ENCODE data around the gene RPL18. TPM values are rescaled to one million over a fixed set of nuclear protein-coding genes. Genes with fewer than 3 reads are reported as not detected.

RPL18 gene
- total and polyA plus RNA-seq, 9 of the 15 experiments (the other 6 are each of a cell fraction or from before 2014, with no cell fraction given), result 312 to 2,635 (median 1,653) TPM

GRCh38 chr19:48637948-48638830, 19.2 kb upstream of the RPL18 start (continued):
- TF ChIP-seq, protein P1, sequence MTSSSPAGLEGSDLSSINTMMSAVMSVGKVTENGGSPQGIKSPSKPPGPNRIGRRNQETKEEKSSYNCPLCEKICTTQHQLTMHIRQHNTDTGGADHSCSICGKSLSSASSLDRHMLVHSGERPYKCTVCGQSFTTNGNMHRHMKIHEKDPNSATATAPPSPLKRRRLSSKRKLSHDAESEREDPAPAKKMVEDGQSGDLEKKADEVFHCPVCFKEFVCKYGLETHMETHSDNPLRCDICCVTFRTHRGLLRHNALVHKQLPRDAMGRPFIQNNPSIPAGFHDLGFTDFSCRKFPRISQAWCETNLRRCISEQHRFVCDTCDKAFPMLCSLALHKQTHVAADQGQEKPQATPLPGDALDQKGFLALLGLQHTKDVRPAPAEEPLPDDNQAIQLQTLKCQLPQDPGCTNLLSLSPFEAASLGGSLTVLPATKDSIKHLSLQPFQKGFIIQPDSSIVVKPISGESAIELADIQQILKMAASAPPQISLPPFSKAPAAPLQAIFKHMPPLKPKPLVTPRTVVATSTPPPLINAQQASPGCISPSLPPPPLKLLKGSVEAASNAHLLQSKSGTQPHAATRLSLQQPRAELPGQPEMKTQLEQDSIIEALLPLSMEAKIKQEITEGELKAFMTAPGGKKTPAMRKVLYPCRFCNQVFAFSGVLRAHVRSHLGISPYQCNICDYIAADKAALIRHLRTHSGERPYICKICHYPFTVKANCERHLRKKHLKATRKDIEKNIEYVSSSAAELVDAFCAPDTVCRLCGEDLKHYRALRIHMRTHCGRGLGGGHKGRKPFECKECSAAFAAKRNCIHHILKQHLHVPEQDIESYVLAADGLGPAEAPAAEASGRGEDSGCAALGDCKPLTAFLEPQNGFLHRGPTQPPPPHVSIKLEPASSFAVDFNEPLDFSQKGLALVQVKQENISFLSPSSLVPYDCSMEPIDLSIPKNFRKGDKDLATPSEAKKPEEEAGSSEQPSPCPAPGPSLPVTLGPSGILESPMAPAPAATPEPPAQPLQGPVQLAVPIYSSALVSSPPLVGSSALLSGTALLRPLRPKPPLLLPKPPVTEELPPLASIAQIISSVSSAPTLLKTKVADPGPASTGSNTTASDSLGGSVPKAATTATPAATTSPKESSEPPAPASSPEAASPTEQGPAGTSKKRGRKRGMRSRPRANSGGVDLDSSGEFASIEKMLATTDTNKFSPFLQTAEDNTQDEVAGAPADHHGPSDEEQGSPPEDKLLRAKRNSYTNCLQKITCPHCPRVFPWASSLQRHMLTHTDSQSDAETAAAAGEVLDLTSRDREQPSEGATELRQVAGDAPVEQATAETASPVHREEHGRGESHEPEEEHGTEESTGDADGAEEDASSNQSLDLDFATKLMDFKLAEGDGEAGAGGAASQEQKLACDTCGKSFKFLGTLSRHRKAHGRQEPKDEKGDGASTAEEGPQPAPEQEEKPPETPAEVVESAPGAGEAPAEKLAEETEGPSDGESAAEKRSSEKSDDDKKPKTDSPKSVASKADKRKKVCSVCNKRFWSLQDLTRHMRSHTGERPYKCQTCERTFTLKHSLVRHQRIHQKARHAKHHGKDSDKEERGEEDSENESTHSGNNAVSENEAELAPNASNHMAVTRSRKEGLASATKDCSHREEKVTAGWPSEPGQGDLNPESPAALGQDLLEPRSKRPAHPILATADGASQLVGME (CRISPR knock-in tag; IDR thresholded peaks at IDR 0.05), result no peak
- TF ChIP-seq ATF6 (CRISPR knock-in tag; IDR thresholded peaks at IDR 0.05) (no peak), RBFOX2 (IDR thresholded peaks at IDR 0.05; ENCODE audit: low read depth, low read length) (no peak; the same call in none of the 2 replicates), LARP7 (IDR thresholded peaks at IDR 0.05) (peak; percentile 93), PHF8 (IDR thresholded peaks at IDR 0.05; ENCODE audit: borderline replicate concordance, low read length) (peak; percentile 6; the same call in 1 of the 2 replicates), RBM14 (IDR thresholded peaks at IDR 0.05; ENCODE audit: borderline replicate concordance, insufficient read depth, low read depth, low read length) (no peak), FOXK1 (CRISPR knock-in tag; IDR thresholded peaks at IDR 0.05; ENCODE audit: borderline replicate concordance) (no peak), CTCF (IDR thresholded peaks at IDR 0.05 in 2 of 3, conservative IDR thresholded peaks at IDR 0.05 in 1 of 3; ENCODE audit: insufficient read depth in 2 of 3, low read depth in 1 of 3, low read length in 3 of 3) (peak; percentile 1 to 9 (median 7); a peak in 2 of 6 replicates), NR3C1 (CRISPR knock-in tag; IDR thresholded peaks at IDR 0.05) (no peak), ZNF589 (CRISPR knock-in tag; IDR thresholded peaks at IDR 0.05; ENCODE audit: low read depth) (no peak), U2AF1 (optimal IDR thresholded peaks at IDR 0.05; ENCODE audit: low read depth, low read length) (no peak), FOS (IDR thresholded peaks at IDR 0.05; ENCODE audit: extremely low read depth, insufficient read length) (no peak), MAFF (IDR thresholded peaks at IDR 0.05; ENCODE audit: low read length) (peak; percentile 72), TEAD2 (tag; IDR thresholded peaks at IDR 0.05) (no peak), SRSF9 (IDR thresholded peaks at IDR 0.05; ENCODE audit: borderline replicate concordance, low read depth, low read length) (no peak), HDAC6 (IDR thresholded peaks at IDR 0.05; ENCODE audit: low read depth, low read length) (no peak), RBM39 (optimal IDR thresholded peaks at IDR 0.05; ENCODE audit: low read depth, low read length) (no peak), KAT7 (CRISPR knock-in tag; IDR thresholded peaks at IDR 0.05; ENCODE audit: borderline replicate concordance) (no peak)

All from K562 (cell line).